Esophagus squamous epithelium (tissue), 5 donors: ENCODE measurements around the gene EWSR1. TPM values are rescaled to one million over a fixed set of nuclear protein-coding genes. Genes with fewer than 3 reads are reported as not detected.

Experiments used
- DNase-seq: peaks from one replicate; lab custom pipeline; 2025; lab: John Stamatoyannopoulos, UW
- H3K27ac ChIP-seq, 4 donors: fragments of 200-600 bp; sonication (generic); one replicate each; pipeline ENCODE4 v1.5.1; 2016 to 2019; ENCODE audit warnings: mild to moderate bottlenecking in 1 of 4
- H3K27me3 ChIP-seq, 4 donors: fragments of 200-600 bp; sonication (generic); 1 replicate in 3 of 4; 2 replicates in 1 of 4; pipeline versions ENCODE4 v1.5.1 to v1.6.0; 2017 to 2021; ENCODE audit warnings: antibody characterized with exemption in 1 of 4
- H3K36me3 ChIP-seq, 3 donors: fragments of 200-600 bp; sonication (generic); one replicate each; pipeline ENCODE4 v1.5.1; 2016 to 2019
- H3K4me1 ChIP-seq, 3 donors: fragments of 200-600 bp; sonication (generic); one replicate each; pipeline ENCODE4 v1.5.1; 2017 to 2019
- H3K4me3 ChIP-seq, 4 donors: fragments of 200-600 bp; sonication (generic); 1 replicate in 3 of 4; 2 replicates in 1 of 4; pipeline ENCODE4 v1.5.1; 2016 to 2019; ENCODE audit warnings: mild to moderate bottlenecking in 2 of 4, moderate library complexity in 1 of 4
- H3K9me3 ChIP-seq, 3 donors: fragments of 200-600 bp; sonication (generic); one replicate each; pipeline ENCODE4 v1.5.1; 2016 to 2019
- POLR2A ChIP-seq, 4 donors: fragments of 450-650 bp; IDR thresholded peaks; one replicate each; pipeline ENCODE4 v1.6.1; 2017; ENCODE audit warnings: antibody characterized with exemption in 4 of 4, mild to moderate bottlenecking in 4 of 4, moderate library complexity in 3 of 4
- WGBS, 2 donors: methylation state at CpG; one replicate each; pipeline ENCODE4 v1.1.5; 2018; 5-methylcytosine and 5-hydroxymethylcytosine counted together
- intact Hi-C: fragments of 100-400 bp; cut with DNase I; formaldehyde crosslinking; loops from one replicate; pipeline ENCODE4 v1.15.0; 2022
- total RNA-seq, 4 donors: library from RNA; depleted of rRNA; stranded (reverse); fragments of >200 nt; gene quantifications; one replicate each; pipeline ENCODE4 v1.1.0, GENCODE V29; 2016
- TF ChIP-seq, protein P1 (sequence below), 6 experiments: fragments of 450-650 bp in 4 of 6; fragments of 200-600 bp in 2 of 6; sonication (generic) in 2 of 6; IDR thresholded peaks; one replicate each; pipeline ENCODE4 v1.5.1; 2016 to 2019; ENCODE audit warnings: antibody characterized with exemption in 6 of 6, mild to moderate bottlenecking in 4 of 6, moderate library complexity in 4 of 6
- donor health status: DM: yes; HTN: yes; CAD: no.

The EWSR1 gene
- total RNA-seq, 4 donors from 2014 or later, result 124 to 217 (median 174) TPM

DNA sequence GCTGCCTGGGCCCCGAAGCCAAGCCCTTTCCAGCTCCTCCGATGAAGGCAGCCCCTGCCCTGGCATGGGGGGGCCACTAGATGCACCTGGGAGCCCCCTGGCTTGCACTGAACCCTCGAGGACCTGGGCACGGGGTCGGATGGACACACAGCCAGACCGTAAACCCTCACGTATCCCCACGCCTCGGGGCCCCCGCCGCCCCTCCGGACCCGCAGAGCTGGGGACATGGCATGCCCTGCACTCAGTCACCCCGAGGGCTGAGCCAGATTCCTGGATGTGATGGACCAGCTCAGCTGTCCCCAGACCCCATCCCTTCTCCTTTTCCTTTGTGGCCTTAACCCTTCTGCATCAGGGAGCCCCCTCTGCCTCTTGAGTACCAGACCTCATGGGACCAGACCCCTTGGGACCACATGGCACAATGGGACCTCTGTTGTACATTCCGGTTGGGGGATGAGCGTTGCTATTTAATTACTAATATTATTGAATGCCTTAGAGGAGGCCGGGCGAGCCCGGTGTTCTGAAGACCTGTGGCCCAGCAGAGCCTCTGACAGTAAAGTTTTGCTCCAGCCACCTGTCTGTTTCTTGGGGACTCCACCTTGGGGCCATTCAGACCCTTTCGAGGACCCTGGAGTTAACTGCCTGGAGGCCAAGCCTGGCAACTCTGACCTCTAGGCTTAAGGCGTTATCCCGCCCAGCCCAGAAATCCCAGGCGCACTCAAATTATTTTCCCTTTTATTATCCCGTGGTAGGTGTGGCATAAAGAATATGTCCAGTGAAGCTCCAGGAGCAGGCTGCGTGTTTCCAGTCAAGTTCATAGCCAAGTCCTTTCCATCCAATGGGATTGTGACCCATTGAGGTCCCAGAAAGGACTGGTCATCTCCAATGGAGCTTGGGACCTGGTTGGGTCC, 44.4 kb downstream of the EWSR1 start:
- TF ChIP-seq POLR2A (IDR thresholded peaks at IDR 0.05), result no peak
- TF ChIP-seq, protein P1, sequence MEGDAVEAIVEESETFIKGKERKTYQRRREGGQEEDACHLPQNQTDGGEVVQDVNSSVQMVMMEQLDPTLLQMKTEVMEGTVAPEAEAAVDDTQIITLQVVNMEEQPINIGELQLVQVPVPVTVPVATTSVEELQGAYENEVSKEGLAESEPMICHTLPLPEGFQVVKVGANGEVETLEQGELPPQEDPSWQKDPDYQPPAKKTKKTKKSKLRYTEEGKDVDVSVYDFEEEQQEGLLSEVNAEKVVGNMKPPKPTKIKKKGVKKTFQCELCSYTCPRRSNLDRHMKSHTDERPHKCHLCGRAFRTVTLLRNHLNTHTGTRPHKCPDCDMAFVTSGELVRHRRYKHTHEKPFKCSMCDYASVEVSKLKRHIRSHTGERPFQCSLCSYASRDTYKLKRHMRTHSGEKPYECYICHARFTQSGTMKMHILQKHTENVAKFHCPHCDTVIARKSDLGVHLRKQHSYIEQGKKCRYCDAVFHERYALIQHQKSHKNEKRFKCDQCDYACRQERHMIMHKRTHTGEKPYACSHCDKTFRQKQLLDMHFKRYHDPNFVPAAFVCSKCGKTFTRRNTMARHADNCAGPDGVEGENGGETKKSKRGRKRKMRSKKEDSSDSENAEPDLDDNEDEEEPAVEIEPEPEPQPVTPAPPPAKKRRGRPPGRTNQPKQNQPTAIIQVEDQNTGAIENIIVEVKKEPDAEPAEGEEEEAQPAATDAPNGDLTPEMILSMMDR (IDR thresholded peaks at IDR 0.05), result no peak

DNA sequence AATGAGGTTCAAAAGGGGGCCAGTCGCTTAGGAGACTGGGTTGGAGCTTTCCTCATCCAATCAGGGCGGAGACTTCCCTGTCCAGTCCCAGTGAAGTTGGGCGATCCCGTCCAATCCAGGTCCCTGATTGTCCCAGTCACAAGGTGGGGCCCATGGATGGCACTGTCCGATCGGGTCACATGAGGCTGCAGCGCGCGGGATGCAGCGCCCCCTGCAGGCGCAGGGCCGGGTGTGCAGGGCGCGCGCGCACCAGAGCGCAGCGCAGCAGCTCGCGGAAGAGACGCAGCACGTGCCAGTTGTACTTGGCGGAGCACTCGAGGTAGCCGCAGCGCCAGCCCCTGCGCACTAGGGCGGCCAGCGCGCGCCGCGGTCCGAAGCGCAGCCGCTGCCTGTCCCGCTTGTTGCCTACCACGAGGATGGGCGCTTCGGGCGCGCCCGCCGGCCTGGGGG, 45.1 kb downstream of the EWSR1 start:
- Histone ChIP-seq H3K27me3 (peaks cover 5 to 46% (median 8%) of the 10 kb centered on the region in 4 donors), H3K36me3 (peaks cover 0 to 9% (median 0%) of the 10 kb centered on the region in 3 donors), H3K4me1 (peaks cover 59 to 80% (median 71%) of the 10 kb centered on the region in 3 donors), H3K9me3 (no peaks in the 10 kb centered on the region), H3K4me3 (no peak overlapping the region), H3K27ac (no peak overlapping the region)
- DNase-seq, result no peak
- WGBS, 2 donors, result 33% methylated on average over 3 of the region's 44 CpGs; no CpG with 5 or more reads in 1 of the 2 donors
- TF ChIP-seq, protein P1 (IDR thresholded peaks at IDR 0.05), result peak in 5 of 6 experiments; percentile 38 to 78 (median 56)
- TF ChIP-seq POLR2A (IDR thresholded peaks at IDR 0.05), result no peak
- intact Hi-C loops, result no loop called here

More for the DNA sequence above, 44.4 kb downstream of the EWSR1 start:
- peaks cover 5 to 46% (median 8%) of the 10 kb centered on the region in 4 donors for H3K27me3 ChIP-seq
- peaks cover 66 to 86% (median 78%) of the 10 kb centered on the region in 3 donors for H3K4me1 ChIP-seq
- intact Hi-C loops, result no loop called here
- no peaks in the 10 kb centered on the region for H3K9me3 ChIP-seq
- peak overlapping the region in 1 of 4 donors; percentile 91 for H3K27ac ChIP-seq
- WGBS, 2 donors, result 81 to 84% methylated on average over 7 to 11 of the region's 25 CpGs
- H3K4me3 ChIP-seq, result no peak overlapping the region
- DNase-seq, result no peak
- peaks cover 0 to 9% (median 0%) of the 10 kb centered on the region in 3 donors for H3K36me3 ChIP-seq

DNA sequence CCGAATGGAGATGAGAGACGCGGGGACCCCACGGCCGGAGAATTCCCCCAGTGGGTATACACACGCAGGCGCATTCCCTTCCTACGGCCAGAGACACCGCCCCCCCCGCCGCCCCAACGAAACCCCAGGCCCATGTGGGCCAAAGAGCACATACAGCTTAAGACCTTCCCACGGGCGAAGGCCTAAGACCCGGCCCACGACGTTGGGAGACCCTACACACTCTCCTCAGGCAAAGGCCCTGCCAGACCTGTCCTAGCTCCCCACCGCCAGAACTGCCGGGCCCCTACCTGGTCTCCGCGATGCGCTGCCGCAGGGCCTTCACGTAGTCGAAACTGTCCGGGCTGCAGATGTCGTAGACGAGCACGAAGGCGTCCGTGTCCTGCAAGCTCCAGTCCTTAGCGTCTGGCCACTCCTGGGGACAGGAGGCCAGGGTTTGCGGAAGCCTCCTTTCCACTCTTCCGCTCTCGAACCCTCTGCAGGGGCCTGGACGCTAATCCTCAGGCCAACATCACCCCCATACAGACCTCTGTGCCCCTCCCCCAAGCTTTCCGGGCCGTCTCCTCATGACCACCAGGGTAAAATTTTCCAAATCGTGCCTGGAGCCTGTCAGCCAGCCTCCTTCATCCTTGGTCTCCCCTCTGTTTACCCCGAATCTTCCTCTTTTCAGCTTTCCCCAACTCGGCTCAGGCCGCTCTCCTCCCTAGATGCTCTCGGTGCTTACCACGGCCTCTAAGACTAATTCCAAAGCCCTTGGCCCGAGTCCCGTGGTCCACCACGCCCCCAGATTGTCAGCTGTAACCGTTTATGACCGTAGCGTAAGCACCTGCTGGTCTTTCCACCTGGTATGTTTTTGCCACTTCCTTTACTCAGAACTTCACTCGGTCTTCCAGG, 45.8 kb downstream of the EWSR1 start:
- peaks cover 53 to 73% (median 65%) of the 10 kb centered on the region in 3 donors for H3K4me1 ChIP-seq
- 29 to 32% methylated on average over 36 to 39 of the region's 51 CpGs for WGBS, 2 donors
- no peak for DNase-seq
- H3K27ac ChIP-seq, result no peak overlapping the region
- TF ChIP-seq, protein P1 (IDR thresholded peaks at IDR 0.05), result no peak
- TF ChIP-seq POLR2A (IDR thresholded peaks at IDR 0.05), result no peak
- H3K4me3 ChIP-seq, result peak overlapping the region in 2 of 4 donors; percentile 48 to 59
- H3K27me3 ChIP-seq, result peaks cover 5 to 46% (median 8%) of the 10 kb centered on the region in 4 donors
- peaks cover 0 to 9% (median 0%) of the 10 kb centered on the region in 3 donors for H3K36me3 ChIP-seq
- intact Hi-C loops, result no loop called here
- no peaks in the 10 kb centered on the region for H3K9me3 ChIP-seq

DNA sequence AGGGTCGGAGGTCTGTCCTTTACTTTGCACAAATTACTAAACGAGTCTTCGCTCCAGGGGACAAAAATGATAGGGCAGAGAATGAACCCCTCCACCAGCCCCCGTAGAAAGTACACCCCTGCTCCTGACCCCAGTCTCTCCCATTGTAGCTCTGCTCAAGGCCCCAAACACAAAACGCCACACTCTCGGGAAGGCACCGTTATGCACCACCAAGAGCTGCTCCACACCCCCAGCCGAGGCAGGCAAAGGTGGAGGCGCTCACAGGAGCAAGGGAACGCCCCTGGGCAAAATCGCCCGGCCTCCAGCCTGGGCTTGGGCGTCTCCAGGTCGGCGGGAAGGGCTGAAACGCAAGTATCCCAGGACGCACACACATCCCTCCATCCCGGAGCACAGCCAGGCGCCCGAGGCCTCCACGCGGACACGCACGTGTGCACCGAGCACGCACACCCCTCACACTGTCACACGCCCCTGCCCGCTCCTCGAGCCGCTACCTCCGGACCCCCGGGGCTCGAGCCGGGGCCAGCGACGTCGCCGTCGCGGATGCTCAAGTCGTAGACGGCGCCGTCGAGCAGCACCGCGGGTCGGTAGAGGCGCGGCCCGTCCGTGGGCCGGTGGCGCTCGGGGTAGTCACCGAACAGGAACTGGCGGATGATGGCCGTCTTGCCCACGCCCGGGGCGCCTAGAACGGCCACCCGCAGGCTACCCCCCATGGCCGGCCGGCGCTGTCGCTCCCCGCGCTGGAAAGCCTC, 46.6 kb downstream of the EWSR1 start:
- Histone ChIP-seq H3K27ac (no peak overlapping the region), H3K27me3 (peaks cover 5 to 46% (median 8%) of the 10 kb centered on the region in 4 donors), H3K4me3 (peak overlapping the region; percentile 13 to 59 (median 36)), H3K36me3 (peaks cover 0 to 9% (median 0%) of the 10 kb centered on the region in 3 donors), H3K9me3 (no peaks in the 10 kb centered on the region), H3K4me1 (peaks cover 44 to 64% (median 56%) of the 10 kb centered on the region in 3 donors)
- intact Hi-C loops, result no loop called here
- TF ChIP-seq, protein P1 (IDR thresholded peaks at IDR 0.05), result no peak
- TF ChIP-seq POLR2A (IDR thresholded peaks at IDR 0.05), result no peak
- WGBS, 2 donors, result 12 to 20% methylated on average over 3 to 4 of the region's 69 CpGs
- DNase-seq, result no peak
